GM04503 (cell line): Measurements from ENCODE around the gene SYT11.
"Not testable (repeated sequence)": the region's sequence is repeated elsewhere in the genome, so short reads cannot be mapped to it uniquely, and the experiment has no call there.

Experiments used
- DNase-seq: peaks from one replicate; pipeline ENCODE4 v3.0.0-alpha.2; 2012; ENCODE audit warnings: low read depth

SYT11 gene

DNA sequence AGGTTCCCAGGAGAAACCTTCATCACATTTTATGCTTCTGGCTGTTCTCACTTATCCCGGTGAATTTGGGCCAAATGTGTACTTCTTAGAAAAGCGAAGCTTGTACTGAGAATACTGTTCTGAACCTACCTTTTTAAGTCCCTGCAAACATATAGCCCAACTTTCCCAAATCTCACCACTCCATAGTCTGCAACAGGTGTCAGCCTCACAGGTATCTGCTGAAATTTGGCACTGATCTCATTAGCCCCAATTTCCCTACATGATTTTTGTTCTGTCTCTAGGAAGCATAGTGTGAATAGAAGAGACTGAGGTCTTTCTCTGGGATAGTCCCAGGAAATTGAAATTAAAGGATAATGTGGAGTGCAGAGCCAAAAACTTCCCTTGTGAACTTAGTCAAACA, 40.3 kb downstream of the SYT11 start:
- DNase-seq: no peak

DNA sequence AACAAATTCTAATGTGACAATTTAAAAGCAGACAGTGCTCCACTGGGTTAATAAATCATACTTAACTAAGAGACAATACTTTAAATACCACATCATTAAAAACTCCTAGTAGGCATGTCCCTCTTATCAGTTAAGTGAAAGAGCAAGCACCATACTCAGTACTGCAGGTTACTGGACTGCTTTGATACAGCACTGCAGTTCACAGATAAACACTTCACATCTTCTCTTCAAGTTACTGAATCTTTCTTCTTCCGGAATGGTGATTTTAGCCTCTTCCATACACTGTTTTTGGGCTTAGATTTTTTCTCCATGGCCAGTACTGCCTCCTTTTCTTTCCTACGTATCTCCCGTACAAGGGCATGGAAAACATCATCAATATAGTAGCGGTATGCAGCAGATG, 40.8 kb downstream of the SYT11 start:
- DNase-seq: no peak

DNA sequence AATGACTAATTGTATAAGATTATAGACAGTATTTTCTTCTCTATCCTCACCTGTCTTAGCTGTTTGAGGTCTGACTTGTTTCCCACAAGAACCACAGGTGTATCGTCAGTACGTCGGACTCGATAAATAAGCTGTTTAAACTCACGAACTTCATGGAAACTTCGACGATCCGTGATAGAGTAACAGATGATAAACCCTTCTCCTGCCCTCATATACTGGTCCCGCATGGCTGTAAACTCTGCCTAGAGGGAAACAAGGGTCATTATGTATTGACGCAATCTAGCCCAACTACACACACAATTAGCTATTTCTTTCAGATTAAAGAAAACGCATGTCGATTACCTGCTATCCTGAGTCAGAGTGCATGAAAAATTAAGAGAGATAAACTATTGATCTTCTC, 44.9 kb downstream of the SYT11 start:
- DNase-seq: no peak

DNA sequence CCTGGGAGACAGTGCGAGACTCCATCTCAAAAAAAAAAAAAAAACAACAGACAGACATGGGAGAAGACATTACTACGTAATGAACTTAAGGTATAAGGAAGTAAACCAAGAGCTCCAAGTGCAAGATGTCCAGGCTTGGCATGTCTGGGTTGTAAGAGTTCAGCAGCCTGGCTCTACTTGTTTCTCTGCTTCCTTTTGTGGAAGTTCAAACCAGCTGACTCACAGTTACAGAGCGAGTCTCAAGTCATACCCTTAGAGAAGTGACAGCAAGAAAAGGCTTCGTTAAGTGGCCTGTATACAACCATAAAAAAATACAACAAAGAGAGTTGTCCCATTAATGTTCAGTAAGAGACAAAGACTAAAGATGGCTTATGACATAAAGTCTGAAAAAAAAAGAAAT, 50.5 kb downstream of the SYT11 start:
- no peak for DNase-seq

DNA sequence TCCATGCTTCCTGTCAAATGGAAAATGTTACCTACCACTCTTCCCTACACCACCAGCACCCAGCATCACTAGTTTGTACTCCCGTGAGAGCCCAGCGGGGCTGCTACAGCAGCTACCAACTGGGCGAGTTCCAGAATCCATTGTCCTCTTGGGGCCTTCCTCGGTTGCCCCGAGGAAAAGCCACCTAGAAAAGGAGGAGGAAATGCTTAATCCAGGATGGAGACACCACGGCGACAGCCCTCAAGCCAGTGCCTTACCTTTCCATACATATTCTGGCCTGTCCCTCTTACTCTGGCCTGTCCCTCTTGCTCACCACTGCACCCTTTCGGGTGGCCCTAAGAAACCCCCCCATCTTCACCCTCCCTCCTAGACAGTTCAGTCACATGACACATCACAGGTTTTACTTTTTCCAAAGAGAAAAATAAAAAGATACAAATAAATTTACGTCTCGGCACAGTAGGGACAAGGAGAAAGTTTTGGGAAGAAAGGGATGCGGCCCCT, 51.3 kb downstream of the SYT11 start:
- no peak for DNase-seq

DNA sequence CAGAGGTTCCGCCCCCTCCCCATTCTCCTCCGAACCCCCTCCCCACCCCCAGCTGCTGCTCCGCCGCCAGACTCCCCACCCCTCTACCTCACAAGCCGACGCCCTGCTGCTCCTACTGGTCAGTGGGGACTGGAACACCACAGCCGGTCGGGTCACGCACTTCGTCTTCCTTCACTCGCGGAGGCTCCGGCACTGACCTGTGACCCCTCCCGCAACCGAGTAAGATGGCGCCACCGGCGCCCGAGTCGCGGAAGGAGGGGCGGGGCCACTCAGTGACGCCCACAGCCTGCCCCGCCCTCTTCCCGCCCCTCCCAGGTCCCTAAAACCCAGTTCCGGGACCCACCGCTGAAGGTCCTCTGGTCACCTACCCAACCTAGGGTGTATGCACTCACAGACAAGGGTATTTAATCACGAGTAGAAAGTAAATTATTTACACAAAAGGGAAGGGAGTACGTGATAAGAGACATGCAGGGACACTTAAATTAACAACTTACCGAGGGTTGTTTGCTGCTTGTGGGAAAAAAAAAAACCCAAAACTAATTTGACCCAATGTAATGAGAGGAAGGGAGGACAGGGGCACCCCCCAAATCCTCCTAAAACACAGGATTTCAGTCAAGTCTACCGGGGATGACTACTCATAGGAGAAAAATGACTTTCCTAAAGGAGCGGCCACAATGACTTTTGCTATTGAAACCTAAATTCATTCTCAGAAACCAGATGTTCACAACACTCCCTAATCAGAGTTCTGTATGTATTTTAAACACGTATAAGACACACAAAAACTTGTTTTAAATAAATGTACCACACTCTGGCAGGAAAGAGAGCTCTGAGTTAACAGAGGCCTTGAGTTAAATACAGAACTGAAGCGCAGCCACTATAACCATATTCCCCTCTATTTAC, 52.0 kb downstream of the SYT11 start, which contains the start of gene RIT1:
RIT1 (minus strand) TSS at position 194 of the 900 bp plus-strand sequence. CDS start 588 bp downstream, outside the sequence.
- no peak for DNase-seq

DNA sequence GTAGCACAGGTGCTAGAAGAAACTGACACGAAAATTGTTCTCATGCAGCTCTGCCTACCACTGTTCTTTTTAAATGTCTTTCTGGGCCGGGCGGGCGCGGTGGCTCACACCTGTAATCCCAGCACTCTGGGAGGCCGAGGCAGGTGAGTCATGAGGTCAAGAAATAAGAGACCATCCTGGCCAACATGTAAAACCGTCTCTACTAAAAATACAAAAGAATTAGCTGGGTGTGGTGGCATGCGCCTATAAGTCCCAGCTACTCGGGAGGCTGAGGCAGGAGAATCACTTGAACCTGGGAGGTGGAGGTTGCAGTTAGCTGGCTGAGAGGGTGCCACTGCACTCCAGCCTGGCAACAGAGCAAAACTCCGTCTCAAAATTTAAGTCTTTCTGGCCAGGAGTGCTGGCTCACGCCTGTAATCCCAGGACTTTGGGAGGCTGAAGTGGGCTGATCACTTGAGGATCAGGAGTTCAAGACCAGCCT, 52.7 kb downstream of the SYT11 start:
- DNase-seq: no peak

DNA sequence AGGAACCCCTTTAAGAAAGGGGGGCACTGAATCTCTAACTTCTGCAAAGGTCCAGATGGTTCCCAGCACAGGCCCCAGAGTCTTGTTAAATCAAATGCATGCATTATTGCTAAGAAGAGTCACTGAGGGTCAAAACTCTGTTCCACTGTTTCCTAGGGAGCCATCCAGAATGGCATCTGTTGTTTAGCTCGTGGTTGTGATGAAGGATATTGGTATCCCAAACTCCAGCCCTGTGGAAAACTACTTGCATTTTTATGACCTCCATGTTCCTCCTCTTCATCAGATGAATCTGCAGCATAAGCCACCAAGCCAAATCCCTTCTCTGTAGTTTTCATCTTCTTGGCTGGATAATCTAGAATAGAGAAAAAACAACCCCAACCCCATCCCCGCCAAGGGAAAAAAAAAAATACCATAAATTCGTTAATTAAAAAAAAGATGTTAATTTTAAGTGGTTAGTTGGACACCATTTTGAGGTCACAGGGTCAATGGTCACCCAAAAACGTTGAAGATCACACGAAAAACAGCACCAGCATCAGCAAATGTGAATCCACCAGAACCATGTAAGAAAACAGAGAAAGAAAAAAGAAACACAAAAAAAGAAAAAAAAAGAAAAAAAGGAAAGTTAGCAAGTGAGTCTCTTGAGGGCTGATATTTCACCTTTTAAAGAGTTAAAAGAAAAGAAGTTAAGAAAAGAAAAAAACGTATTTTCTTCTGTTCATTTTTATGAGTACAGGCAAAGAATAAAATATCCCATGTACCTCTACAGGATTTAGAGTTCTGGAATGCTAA, 54.8 kb downstream of the SYT11 start:
- DNase-seq: no peak

DNA sequence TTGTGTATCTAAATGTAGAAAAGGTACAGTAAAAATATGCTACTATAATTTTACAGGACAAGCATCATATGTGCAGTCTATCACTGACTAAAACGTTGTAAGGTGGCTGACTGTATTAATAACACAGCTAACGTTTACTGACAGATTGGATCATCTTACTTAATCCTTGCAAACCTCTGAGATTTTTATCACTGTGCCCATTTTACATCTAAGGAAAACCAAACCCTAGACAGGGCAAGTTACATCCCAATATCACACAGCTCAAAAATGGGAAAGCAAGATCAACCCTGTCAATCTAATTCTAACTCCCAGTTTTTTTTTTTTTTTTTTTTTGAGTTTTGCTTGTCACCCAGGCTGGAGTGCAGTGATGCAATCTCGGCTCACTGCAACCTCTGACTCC, 59.3 kb downstream of the SYT11 start:
- no peak for DNase-seq

DNA sequence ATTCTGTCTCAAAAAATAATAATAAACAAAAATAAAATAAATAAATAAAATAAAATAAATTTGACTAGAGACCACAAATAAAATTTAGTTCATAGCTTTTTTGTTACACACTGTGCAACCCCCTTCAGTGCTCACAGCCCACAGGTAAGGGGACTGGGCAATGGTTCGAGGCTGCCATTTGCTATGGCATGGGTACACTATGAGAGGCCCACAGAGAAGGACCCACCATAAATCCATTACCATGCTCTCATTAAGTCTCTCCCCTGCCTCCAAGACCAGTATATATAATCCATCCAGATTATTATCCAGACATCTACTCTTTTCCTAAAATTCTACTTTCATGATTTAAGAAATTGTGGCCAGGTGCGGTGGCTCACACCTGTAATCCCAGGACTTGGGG, 60.4 kb downstream of the SYT11 start:
- DNase-seq: no peak

DNA sequence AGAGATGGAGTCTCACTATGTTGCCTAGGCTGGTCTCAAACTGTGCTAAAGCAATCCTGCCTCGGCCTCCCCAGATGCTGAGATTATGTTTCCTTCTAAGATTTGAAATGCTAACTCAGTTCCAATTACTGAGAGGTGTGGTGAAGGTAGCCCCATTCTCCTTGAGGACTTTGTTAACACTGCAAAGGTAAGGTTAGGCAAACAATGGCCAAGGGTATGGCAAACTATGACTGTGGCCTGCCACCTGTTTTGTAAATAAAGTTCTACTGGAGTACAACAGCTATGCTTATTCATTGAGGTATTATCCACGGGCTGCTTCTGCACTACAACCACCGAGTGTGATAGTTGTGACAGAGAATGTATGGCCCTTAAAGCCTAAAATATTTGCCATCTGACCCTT, 61.4 kb downstream of the SYT11 start:
- no peak for DNase-seq

DNA sequence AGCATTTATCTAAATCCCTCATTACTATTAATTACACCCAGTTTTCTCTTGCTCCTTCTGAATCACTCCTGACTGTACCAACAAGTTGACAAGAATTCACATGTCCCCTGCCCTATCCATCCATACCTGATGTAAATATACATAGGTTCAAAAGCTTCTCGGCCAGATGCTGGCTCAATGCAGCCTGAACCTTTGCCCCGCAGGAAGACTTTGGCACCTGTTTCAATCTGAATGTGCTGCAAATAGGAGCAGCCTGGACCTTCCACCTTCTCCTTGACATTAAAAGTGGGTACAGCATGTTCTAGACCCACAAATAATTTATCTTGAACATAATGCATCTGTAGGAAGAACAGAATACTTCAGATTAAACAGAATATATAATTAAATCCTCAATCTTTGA, 66.1 kb downstream of the SYT11 start:
- no peak for DNase-seq

DNA sequence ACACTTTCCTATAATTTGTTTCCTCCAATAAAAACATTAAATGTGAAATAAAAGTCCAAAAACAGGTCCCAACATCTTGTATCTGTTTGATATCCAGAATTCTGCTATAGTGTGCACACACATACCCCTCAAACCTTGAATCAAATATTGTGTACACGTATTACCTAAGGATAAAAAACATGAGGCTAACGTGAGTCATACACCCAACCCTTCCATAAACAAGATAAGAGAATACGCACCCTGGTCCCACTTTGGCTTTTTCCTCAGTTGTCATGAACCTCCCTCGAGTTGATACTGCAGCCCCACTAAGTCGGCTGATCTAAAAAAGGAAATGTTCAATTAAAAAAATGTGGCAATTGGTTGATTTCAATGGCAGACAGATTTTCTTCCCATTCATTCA, 69.7 kb downstream of the SYT11 start:
- no peak for DNase-seq

DNA sequence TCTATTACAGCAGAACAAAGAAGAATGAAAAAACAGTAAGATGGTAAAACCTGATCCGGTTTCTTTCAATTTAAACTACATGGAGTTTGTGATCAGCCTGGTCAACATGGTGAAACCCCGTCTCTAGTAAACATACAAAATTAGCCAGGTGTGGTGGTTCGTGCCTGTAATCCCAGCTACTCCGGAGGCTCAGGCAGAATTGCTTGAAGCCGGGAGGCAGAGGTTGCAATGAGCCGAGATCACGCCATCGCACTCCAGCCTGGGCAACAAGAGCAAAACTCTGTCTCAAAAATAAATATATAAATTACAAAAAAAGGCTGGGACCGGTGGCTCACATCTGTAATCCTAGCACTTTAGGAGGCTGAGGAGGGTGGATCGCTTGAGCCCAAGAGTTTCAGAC, 71.4 kb downstream of the SYT11 start:
- not testable (repeated sequence) for DNase-seq

DNA sequence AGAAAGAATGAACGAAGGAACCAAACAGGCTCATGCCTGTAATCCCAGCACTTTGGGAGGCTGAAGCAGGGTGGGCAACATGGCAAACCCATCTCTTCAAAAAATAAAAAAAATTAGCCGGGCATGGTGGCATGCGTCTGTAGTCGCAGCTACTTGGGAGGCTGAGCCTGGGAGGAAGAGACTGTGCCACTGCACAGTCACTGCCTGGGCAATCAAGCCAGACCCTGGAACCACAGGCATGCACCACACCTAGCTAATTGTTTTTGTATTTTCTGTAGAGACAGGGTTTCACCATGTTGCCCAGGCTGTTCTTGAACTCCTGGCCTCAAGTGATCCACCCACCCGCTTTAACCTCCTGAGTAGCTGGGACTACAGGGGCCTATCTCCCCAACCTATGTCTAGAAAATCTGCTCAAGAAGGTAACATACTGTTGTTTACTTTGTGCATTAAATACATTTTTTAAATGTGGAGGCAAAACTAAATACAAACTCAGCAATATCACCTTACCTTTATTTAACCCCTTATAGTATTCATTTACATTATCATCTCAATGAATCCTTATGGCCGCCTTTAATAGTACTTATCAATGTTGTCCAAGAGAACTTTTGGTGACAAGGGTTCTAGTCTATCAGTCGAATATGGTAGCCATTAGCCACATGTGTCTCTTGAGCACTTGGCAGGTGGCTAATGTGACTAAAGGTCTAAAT, 72.1 kb downstream of the SYT11 start:
- DNase-seq: no peak

DNA sequence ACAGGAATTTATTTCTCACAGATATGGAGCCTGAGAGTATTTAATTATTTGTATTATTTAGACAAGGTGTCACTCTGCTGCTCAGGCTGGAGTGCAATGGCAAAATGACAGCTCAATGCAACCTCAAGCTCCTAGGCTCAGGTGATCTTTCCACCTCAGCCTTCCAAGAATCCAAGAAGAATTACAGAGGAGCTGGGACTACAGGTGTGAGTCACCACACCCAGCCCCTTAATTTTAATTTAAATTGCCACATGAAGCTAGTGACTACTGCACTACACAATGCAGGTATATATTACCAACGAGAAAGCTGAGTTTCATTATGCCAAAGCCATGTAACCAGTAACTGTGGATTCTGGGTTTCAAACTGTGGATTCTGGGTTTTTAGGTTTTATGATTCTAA, 72.7 kb downstream of the SYT11 start:
- DNase-seq: no peak

DNA sequence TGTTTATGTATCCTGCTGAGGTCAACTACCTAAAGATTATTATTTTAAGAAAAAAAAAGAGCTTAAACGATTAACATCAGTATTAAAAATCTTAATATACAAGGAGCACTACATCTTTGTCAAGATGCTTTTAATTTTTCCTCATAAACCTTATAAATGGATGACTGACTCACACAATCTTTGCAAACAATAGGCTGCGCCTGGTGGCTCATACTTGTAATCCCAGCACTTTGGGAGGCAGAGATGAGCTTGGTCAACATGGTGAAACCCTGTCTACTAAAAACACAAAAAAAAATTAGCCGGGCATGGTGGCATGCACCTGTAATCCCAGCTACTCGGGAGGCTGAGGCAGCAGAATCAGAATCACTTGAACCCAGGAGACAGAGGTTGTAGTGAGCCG, 73.1 kb downstream of the SYT11 start:
- DNase-seq: no peak

DNA sequence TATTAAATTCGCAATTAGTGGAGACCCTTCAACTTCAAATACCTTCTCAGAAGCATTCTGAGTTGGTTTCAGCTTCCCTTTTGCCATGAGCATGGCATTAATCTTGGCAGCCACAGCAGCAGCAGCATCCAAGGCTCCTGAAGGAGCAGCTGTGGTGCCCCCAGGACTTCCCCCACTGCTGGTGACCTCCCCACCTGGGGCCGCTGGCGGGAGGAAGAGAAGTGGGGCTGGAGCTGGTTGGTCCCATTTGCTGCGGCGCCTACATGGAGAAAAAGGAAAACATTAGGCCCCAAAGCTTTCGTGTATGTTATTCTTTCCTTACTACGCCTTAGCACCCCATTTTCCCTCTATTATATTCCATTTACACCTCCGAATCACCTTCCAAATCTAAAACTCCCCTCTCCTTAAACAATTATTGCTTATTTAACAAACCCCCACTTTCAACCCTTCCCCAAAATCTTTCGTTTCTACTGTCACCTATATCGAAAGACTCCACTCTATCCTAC, 74.3 kb downstream of the SYT11 start:
- no peak for DNase-seq

DNA sequence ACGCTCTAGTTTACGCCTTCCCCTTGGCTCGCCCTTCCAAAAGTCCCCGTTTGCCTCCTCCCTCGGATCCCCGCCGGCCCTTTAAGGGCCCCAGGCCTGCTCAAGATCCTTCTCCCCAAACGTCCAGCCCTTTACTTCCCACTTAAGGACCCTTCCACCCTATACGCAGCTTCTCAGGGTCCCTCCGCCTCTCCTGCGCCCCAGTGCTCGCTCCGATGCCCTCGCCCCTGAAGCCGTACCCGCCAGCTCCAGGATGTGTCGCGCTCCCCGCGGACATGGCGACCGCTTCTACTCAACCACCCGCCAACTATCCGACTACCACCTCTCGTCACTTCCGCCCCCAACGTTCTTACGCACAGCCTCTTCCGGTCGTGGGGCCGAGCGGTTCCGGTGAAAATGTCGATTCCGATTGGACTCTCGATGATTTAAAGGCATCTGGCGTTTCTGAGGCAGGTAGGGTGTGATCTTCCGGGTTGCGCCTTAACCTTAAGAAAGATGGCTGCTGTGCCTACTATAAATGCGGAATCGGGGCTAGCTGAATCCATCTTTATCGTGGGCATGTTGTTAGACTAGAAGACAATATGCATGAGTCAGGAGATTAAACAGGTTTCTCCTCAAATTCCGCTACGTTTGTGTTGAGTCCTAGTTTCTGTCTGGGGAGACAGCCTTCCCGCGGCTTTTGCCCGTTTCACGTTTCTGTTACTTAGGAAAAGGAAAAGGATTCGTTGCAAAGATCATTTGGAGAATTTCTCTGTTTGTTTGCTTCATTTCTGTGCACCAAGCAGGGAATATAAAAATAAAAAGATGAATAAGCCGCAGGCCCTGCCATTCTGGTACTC, 74.9 kb downstream of the SYT11 start, which contains the start of gene KHDC4:
KHDC4 (minus strand) TSS at position 317 of the 839 bp plus-strand sequence; CDS start at position 277, 40 bp downstream.
- DNase-seq: peak; percentile 96
